GM18505 (cell line): ENCODE results near the gene ALG14.
"Not testable (repeated sequence)": the region's sequence is repeated elsewhere in the genome, so short reads cannot be mapped to it uniquely, and the experiment has no call there.

Experiments used
- ATAC-seq: cut with Tn5 transposase; IDR thresholded peaks from one replicate; pipeline ENCODE4 v1.9.1; 2021; ENCODE audit not compliant: unreplicated experiment
- POLR2A ChIP-seq: IDR thresholded peaks from 4 replicates; pipeline ENCODE4 v1.6.1; 2011; ENCODE audit warnings: borderline replicate concordance; ENCODE audit not compliant: insufficient read depth, insufficient read length; ENCODE audit errors: extremely low read depth

ALG14 gene

DNA sequence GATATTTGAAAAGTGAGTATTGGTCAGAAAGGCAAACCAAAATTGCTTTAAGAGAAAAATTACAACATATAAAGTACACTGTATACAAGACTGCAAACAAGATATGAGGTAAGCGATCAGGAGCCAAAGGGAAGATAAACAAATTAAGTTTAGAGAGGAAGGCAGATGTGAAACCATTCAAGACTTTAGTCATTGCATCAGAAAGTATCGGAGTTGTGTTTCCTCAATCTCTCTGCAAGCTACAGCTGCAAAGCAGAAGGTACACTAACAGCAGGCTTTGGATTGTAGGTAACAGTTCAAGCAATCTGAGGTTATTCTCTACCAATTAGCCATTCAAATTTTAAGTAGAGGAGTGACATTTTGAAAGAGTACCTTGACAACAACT lies 23.1 kb upstream of the ALG14 start:
- no peak for TF ChIP-seq POLR2A
- ATAC-seq, result peak; percentile 92

DNA sequence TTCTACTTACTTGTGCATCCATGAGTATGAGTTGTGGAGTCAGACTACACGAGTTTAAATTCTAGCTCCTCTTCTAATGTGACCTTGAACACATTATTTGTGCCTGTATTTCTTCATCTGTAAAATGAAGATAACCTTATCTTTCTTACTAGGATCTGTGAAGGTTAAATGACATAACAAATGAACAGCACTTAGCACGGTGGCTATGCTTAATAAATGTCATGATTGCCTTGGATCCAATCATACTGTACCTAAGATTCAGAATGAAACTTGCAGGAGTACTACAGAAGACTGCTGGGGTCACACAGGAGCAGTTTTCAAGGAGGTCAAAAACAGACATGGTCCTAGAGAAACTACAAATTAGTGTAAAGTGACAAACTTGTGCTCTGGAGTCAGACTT lies 22.2 kb upstream of the ALG14 start:
- ATAC-seq, result no peak
- TF ChIP-seq POLR2A, result no peak

DNA sequence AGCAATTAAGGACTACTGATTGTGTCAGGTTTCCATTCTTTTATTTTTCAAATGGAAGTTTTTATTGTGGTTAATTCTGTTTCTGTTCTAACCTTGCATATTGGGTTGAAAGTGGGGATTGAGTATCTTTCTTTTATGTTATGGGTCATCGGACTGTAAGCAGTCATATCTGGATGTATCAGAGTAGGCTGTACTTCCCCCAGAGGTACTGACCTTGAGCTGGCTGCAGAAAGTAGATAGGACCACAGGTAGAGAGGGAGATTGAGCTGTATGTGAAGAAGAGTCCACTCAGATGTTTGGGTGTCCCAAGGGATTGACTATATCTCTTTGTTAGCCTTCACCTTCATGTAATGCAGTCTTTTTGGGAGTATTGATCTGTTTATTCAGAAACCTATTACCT lies 20.5 kb upstream of the ALG14 start:
- no peak for ATAC-seq

DNA sequence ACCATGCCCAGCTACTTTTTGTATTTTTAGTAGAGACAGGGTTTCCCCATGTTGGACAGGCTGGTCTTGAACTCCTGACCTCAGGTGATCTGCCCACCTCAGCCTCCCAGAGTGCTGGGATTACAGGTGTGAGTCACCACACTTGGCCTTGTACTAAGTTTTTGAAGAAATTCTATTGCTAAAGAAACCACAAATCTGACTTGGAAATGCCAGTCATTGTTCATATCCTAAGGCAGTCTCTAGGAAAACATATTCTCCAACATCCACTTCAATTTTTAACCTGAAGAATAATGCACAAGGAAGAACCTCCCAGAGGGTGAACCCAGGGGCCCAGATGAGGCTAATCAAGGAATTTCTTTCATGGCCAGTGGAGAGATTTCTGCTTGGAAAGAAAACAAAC lies 20.1 kb upstream of the ALG14 start:
- not testable (repeated sequence) for ATAC-seq

More for the DNA sequence above, 20.5 kb upstream of the ALG14 start:
- TF ChIP-seq POLR2A, result no peak

DNA sequence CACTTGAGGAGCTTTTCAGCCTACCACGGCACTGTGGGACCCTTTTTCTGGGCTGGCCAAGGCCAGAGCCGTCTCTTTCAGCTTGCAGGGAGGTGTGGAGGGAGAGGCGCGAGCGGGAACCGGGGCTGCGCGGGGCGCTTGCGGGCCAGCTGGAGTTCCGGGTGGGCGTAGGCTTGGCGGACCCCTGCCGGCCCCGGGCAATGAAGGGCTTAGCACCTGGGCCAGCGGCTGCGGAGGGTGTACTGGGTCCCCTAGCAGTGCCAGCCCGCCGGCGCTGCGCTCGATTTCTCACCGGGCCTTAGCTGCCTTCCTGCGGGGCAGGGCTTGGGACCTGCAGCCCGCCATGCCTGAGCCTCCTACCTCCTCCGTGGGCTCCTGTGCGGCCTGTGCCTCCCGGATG lies 18.5 kb upstream of the ALG14 start:
- ATAC-seq, result not testable (repeated sequence)

DNA sequence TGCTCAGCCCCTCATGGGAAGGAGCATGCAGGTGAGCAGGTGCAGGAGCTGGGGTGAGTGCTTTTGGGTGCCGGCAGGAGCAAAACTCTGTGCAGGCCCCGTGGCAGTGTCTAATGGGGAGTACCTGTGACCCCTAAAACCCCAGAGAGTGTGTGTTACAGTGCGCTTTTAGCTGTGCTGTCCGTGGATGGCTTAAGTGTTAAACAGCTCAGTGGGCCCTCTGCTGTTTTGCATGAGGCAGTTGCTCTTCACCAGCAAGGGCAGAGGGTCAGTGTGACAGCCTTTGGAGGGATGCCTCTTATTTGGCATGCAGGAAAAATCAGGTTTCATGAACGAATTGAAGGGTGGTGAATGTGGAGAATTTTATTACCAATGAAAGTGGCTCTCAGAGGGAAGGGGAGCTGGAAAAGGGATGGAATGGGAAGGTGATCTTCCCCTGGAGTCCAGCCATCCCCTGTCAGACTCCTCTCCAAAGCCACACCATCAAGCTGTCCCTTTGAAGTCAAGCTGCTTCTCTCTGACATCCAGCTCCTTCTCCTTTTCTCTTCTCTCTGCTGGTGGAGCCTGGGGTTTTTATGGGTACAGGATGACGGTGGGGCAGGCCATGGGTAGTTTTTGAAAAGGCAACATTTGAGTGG lies 17.0 kb upstream of the ALG14 start:
- TF ChIP-seq POLR2A, result no peak
- ATAC-seq, result no peak

DNA sequence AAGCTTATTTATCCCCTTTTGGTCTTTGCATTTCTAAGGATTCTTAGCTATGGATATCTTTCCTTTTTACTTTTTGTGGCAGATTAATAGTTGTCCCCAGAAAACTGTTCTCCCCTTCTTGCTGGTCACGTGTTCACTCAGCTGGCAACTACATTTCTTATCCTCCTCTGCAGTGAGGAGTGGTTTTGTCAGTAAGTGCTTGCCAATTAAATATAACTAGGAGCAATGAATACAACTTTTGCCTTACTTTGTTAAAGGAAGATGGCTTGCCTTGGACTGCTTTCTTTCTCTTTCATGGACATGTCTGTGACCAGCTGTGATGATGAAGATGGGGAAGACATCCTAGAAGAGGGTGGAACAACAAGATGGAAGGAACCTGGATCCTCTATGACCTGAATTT lies 15.6 kb upstream of the ALG14 start:
- TF ChIP-seq POLR2A, result no peak
- no peak for ATAC-seq

DNA sequence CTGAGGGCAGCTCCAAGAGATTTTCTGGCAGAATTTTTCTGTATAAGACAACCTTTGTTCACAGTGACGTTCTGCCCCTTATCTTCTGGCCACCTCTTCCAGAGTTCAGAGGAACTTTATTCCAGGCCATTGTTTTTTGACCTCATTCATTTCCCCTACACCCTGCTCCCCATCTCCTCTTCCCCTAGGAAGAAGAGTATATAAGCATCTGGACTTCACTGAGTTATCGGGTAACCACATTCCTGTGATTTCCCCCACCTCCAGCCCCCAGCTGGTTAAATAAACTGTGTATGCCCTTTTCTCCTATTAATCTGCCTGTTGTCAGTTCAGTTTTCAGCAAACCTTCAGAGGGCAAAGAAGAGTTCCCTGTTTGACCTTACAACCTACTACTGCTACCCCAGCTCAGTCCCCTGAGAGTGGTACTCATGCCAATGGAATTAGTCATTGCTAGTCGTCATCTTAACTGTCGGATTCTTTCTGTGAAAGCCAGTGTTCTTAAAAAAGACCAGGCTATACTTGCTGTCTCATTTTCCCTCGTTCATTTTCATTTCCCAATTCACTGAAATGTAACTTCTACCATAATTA lies 14.3 kb upstream of the ALG14 start:
- no peak for TF ChIP-seq POLR2A
- ATAC-seq, result no peak

DNA sequence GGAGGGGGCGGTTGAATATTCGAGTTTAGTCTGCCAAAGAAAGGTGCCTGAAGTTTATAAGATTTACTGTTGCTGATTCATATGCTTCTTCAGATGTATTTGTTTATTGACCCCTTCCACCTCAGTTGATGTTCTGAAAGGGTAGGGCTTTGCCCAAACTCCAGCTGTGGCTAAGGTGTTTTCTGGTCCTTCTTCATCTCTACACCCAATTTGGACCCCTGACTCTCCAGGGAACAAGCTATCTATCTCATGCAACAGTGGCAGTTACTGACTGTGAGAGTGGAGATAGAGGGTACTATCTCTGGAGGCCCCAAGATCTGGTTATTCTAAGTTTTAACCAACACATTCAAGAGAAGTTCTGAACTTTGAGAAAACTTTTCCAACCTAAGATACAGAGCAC lies 12.6 kb upstream of the ALG14 start:
- no peak for TF ChIP-seq POLR2A
- ATAC-seq, result no peak

DNA sequence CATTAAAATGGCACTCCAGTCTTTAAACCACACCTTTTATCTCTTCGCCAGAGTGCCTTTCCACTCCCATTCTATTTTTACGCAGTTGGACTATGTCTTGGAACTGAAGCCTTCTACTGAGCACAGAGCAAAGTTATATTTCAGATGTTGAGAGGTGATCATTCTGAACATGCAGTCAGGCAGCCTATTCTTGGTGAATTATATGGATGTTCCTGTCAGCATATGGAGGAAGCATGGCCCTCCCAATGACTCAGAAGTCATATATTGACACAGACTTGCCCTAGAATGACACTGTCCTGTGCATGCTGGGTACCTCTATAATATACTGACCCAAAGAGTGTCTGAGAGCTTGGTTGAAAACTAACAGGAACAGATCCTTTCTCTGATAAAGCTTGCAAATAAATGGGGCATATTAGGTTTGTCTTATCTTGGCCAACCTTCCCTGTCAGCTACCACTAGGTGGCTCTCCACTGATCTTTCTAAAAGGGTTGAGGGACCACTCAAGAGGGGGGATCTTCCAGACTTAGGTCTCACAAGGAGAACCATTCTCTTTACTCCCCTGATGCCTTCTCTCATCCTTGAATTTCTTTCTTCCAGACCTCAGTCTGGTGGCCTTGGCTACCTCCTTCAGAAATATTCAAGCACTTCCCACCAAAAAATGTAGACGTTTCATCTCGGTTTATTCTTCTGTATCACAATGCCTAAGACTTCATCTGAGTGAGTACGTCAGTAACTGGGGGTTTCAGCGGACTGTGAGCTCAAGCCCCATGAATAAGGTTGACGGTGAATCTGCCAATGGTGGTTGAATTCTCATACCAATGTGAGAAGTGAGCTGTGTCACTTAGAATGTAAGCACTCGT lies 11.8 kb upstream of the ALG14 start:
- no peak for ATAC-seq
- no peak for TF ChIP-seq POLR2A

DNA sequence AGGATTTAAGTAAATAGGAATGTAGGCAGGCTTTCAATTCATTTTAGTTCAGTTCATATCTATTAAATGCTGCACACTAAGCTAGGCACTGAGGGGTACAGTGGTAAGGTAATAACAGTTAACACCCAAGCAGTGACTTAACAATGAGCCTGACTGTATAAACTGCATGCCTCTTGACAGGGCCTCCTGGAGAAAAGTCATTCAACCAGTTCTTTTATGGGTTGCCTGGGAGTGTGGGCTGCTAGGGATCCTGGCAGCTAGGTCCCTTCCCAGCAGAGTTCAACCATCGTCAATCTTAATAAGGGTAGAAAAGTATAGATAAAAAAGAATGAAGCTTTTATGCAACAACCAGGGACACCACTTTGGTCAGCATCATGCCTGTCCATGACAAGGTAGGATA lies 8.1 kb upstream of the ALG14 start:
- no peak for ATAC-seq
- no peak for TF ChIP-seq POLR2A

DNA sequence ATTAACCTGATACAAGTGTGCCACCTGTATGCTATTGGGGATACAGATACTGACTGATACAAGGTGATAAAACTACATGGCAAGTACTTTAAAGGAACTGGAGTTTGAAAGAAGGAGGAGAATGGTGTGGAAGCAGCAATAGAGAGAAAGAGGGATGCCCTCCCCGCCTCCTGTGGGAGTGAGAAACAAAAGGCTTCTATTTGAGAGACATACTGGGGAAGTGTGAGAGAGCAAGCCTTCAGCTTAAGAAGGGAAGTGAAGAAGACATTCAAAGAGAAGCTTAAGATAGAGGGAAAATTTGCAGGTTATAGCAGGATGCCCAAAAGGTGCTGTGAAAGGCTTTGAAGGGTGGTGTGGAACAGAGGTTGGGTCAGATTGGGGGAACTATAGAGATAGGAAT lies 7.7 kb upstream of the ALG14 start:
- TF ChIP-seq POLR2A, result no peak
- ATAC-seq, result no peak

DNA sequence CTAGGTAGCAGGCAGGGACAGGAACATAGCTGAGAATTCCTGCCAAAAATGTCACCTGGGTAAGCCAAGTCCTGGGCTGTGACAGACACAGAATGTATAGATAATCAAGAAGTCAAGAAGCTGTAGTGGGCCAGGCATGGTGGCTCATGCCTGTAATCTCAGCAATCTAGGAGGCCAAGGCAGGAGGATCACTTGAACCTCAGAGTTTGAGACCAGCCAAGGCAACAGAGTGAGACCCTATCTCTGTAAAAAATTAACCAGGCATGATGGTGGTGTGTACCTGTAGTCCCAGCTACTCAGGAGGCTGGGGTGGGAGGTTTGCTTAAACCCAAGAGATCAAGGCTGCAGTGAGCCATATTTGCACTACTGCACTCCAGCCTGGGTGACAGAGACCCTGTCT lies 3.3 kb upstream of the ALG14 start:
- TF ChIP-seq POLR2A, result no peak
- no peak for ATAC-seq

DNA sequence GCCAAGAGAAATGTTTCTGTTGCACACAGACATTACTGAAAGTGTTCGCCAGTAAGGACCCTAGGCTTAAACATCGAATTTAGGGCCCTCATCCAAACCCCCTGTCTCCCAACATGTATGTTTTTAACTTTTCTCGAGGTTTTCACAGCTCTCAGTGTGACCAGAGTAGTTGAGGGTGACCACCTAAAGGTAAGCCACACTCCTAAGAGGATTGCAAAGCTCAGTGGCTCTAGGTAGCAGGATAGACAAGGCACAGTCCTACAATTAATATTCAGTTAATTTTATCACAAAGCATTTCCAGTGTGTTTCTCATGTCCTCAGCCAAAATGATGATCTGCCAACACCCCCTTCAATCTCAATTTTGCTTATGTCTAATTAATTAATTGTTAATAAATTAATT lies 695 bp upstream of the ALG14 start:
- no peak for TF ChIP-seq POLR2A
- no peak for ATAC-seq
